NCI-H2029 treated with DMSO at 0.1 percent for 48 hours (cell line): ENCODE data around the gene CPLX3.

ENCODE experiments used
- DNase-seq: peaks from one replicate; lab custom pipeline; 2025; lab: John Stamatoyannopoulos, UW

The CPLX3 gene

GRCh38 chr15:74802862-74803447, 23.5 kb upstream of the CPLX3 start:
- DNase-seq = no peak

DNA sequence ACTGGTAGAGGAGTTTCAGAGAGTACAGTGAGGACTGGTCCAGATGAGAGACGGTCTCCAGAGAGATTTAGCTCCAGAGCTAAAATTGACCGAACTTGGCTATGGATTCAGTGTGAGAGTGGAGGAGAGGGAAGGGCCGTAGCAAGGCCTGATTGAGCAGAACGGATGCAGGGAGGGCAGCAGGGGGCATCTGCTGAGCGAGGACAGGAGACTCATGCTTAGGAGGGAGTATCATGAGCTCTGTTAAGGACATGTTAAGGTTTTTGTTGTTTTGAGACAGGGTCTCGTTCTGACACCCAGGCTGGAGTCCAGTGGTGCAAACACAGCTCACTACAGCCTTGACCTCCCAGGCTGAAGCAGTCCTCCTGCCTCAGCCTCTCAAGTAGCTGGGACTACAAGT, 21.5 kb upstream of the CPLX3 start:
- no peak for DNase-seq

GRCh38 chr15:74807282-74807681, 19.1 kb upstream of the CPLX3 start:
- DNase-seq = no peak

DNA sequence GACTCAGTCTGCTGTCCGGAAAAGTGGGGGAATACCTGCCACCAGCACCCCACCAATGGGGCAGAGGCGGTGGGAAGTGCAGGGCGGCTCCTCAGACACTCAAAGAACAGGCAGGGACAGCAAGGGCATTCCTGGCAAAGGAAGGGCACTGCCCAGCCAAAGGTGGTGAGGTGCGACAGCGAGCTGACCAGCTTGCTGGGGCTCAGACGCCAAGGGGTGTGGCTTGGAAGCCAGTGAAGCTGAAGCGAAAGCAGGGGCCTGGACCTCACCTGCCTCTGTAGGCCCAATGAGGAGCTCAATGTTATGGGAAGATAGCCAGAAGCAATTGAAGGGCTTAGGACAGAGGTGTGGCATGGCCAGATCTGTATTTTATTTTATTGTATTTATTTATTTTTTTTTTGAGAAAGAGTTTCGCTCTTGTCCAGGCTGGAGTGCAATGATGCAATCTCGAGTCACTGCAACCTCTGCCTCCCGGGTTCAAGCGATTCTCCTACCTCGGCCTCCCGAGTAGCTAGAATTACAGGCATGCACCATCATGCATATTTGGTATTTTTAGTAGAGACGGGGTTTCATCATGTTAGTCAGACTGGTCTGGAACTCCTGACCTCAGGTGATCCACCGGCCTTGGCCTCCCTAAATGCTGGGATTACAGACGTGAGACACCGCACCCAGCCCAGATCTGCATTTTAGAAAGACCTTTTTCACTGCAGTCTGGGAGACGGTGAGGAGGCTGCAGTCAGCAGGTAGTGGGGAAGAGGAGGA, 18.2 kb upstream of the CPLX3 start:
- no peak for DNase-seq

GRCh38 chr15:74808840-74809229, 17.6 kb upstream of the CPLX3 start:
- no peak for DNase-seq

DNA sequence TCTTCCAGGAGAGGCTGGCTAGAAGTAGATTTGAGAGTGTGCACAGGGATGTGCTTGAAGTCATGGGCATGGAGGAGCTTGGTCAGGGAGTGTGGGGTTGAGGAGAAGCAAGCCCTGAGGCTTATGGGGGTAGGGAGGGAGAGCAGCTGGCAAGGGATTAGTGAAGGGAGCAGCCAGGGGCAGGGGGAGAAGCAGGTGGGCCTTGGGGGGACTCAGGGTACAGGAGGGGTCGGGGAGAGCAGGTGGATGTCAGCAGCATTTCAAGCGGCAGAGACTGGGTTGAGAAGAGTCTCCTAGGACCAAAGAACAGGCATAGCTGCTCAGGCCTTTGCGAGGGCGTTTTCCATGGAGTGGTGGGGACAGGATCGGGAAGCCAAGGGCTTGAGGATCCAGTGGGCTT, 17.2 kb upstream of the CPLX3 start:
- no peak for DNase-seq

DNA sequence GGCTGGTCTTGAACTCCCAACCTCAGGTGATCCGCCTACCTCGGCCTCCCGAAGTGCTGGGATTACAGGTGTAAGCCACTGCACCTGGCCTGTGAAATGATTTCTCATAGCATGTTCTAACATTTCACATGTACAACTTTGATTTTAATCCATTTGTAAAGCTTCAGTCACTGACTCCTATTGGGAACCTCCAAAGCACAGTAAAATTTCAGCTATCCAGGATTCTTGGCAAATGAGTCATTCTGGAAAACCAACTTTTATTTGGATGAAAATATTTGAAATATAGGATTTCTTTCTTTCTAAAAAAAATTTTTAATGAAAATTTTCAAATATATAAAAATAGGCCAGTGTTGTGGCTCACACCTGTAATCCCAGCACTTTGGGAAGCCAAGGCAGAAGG, 16.5 kb upstream of the CPLX3 start:
- no peak for DNase-seq

GRCh38 chr15:74812533-74812932, 13.9 kb upstream of the CPLX3 start, which contains the start of gene LMAN1L:
TSS of gene LMAN1L (plus strand) at chr15:74812835. CDS start at chr15:74812855, 20 bp downstream.
- DNase-seq = no peak

DNA sequence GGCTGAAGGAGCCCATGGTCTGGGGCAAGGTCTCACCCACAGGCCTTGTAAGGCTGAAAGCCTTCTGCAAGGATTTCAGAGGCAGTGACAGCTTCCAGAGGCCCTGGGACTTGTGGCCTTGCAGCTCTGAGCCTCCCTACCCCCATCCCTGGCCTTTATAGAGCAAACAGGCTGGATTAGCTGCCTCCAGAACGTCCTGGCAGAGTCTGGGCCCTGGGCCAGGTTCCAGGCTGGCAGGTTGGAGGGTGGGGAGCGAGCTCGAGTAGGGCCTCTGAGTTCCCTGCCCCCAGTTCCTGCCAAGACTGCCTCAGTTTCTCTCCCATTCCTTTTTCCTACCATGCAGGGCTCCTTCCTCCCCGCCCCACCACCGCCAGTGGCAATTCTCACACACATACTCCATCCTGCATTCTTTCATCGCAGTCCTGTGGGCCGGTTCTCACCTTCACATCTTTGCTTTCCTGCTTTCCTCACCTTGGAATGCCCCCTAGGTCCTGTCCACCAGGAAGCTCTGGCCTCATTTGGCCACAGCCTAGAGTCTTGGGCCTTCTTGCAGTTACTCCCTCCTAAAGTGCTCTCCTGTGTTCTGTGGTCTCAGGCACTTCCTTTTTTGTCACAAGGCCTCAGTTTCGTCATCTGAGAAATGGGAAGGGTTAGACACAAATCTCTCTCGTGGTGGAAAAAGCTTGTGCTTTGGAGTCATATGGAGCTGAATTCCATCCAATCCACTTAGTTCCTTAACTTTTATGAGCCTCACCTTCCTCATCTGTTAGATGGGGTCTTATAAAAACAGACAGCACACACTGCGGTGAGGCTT, 11.1 kb upstream of the CPLX3 start:
- DNase-seq = no peak

- DNase-seq = no peak
These were observed 10.5 kb upstream of the CPLX3 start for GRCh38 chr15:74815961-74816360.

DNA sequence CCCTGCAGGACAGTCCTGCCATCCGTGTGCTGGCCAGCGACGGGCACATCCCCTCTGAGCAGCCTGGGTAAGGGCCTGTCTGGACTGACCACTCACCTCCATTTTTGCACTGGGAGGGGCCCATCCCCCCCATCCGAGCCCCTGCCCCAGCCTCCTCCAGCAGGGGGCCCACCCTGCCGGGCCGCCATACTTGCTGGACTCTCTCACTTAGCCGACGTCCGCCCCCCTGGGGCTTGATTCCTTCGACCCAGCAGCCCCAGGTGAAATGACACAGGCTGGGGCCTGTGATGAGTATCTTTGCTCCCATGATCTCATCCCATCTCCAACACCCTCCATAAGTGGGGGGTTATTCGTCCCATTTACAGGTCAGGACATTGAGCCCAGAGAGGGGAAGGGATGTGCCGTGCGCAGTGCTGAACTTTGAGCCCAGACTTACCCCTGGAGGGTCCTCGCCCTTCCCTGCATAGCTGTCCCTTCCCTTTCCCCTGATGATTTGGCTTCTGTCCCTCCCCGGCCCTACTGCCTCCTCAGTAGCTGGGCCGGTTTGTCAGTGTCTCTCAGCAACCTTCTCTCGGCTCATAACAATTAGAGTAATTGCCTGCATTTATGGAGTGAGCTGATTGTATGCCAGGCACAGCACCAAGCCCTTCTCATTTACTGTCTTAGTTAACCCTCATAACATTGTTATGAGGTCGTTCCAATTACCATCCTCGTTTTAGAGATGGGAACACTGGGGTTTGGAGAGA, 9.6 kb upstream of the CPLX3 start:
- no peak for DNase-seq

- DNase-seq = no peak
These were observed 9.1 kb upstream of the CPLX3 start for GRCh38 chr15:74817370-74817737.

DNA sequence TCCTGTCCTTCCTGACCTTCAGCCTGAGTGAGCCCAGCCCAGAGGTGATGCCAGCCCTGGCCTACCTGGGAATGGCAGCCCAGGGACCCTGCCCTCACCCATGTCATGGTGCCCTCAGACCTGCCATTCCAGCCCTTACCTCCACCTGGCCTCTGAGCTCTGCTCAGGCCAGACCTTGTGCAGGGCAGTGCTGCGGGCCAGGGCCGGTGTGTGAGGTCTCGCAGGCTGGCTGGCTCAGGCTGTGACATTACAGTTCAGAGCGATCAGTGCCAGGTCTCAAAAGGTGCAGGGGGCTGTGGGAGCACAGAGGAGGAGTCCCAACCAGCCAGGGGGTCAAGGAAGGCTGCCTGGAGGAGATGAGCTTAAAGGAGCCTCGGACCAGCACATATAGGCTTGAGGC, 6.4 kb upstream of the CPLX3 start:
- DNase-seq = no peak

DNA sequence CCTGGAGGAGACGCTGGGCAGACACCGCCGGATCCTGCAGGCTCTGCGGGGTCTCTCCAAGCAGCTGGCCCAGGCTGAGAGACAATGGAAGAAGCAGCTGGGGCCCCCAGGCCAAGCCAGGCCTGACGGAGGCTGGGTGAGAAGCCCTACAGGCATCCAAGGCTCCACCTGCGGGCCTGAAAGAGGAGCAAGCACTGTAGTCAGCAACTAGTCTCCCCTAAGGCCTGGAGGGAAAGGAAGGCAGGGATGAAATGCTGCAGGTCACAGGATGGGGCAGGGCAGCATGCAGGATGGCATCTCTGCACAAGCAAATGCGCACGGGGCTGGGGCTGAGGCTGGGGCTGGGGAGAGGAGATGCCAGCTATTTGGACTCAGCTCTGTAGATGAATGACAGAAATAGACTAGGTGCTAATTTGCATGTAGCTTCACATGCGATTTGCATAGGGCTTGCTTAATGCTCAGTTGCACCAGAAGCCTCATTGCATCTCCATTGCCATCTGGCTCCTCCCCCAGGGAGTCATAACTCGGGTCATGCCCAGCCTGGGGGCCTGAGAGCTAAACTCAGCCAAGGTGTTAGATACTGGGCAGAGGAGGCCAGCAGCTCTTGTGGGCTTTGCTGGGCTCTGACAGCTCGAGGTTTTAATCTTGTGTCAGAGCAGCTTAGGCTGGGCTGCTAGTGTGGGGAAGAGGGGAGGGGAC, 5.2 kb upstream of the CPLX3 start:
- DNase-seq = no peak

DNA sequence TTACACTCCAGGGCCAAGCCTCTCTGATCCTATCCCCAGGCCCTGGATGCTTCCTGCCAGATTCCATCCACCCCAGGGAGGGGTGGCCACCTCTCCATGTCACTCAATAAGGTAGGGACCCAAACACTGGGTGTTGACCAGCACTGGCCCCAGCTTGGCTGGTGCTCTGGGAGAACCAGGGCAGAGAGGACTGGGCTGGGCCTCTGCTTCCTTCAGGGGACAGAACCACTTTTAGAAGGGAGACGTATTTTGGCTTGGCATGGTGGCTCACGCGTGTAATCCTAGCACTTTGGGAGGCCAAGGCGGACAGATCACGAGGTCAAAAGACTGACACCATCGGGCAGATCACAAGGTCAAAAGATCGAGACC, 4.7 kb upstream of the CPLX3 start:
- DNase-seq = no peak

DNA sequence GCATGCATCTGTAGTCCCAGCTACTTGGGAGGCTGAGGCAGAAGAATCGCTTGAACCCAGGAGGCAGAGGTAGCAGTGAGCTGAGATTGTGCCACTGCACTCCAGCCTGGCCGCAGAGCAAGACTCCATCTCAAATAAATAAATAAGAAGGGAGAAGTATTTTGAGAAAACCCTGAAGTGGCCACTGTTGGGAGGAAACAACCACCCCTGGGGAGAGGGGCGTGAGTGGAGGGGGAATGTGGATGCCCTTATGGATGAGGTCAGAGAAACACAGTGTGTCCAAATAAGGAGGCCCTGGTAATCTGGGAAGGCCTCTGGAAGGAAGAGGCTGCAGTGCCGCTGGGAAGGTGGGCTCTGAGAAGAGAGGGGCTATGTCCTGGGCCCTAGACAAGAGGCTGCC, 4.2 kb upstream of the CPLX3 start:
- DNase-seq = no peak

- DNase-seq = no peak
These were observed 3.1 kb upstream of the CPLX3 start for GRCh38 chr15:74823324-74823723.

- DNase-seq = no peak
These were observed 1.5 kb upstream of the CPLX3 start for GRCh38 chr15:74824976-74825375.

GRCh38 chr15:74825866-74826265, 561 bp upstream of the CPLX3 start:
- no peak for DNase-seq

- no peak for DNase-seq
These were observed 494 bp downstream of the CPLX3 start for GRCh38 chr15:74826921-74827320.

DNA sequence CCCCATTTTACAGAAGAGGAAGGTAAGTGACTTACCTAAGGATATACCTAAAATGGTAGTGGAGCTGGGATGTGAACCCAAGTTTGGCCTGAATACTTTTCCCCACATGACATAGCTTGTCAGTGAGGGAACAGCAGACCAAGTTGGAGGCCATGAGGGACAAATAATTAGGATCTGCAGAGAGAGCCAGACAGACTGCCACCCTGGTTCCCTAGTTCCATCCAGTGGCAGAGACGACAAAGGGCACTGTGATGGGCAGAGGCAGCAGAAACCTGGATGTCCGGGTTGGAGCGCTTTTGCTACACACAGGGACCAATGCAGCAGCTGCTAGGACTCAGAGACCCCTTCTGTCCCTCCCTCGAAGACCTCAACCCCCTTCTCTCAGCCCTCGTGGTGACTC, 1.2 kb downstream of the CPLX3 start:
- DNase-seq = no peak

DNA sequence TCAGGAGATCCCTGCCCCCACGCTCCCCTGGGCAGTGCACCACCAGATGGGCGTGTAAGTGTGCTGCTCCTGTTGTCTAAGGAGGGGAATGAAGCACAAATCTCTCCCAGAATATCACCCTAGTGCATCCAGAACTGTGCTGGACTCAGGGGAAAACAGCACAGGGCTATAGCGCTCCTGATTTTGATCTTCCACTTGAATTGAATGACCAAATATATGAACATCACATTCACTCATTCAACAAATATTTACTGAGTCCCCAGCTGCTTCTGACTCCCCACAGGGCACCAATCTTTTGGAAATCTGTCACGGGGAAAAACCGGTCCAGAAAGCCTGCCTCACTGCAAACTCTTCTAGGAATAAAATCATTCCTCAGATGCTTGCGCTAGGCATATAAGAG, 2.4 kb downstream of the CPLX3 start:
- no peak for DNase-seq
